Common myeloid progenitor, CD34-positive (primary cell): Measurements from ENCODE around the gene DNLZ.
A peak's percentile ranks its signal among the peaks of the same experiment; 100 is the strongest.

Source experiments
- CTCF ChIA-PET: fragments of 350-600 bp; sonication (Branson Sonifier 250); formaldehyde crosslinking; loops from one replicate; lab custom pipeline; 2021; ENCODE audit warnings: antibody characterized with exemption; lab: Charles Lee
- POLR2A ChIA-PET: fragments of 350-600 bp; sonication (Branson Sonifier 250); formaldehyde crosslinking; loops from one replicate; lab custom pipeline; 2021; ENCODE audit warnings: antibody characterized with exemption; lab: Charles Lee
- DNase-seq, 3 donors: peaks; one replicate each; pipeline versions ENCODE4 v3.0.0 to v3.0.0-alpha.2; 2013
- H3K27ac ChIP-seq, 2 experiments: 1 replicate in 1 of 2; 2 replicates in 1 of 2; pipeline ENCODE4 v1.7.0; 2013; ENCODE audit warnings: inconsistent platforms in 2 of 2, low read length in 2 of 2, mild to moderate bottlenecking in 2 of 2, low read depth in 1 of 2, moderate library complexity in 1 of 2; ENCODE audit not compliant: severe bottlenecking in 2 of 2, insufficient read depth in 1 of 2, poor library complexity in 1 of 2
- H3K27me3 ChIP-seq, 5 experiments: replicated peaks in 2 of 5; 1 replicate in 3 of 5; 2 replicates in 2 of 5; pipeline versions ENCODE4 v1.6.1 to v1.7.0; 2013; ENCODE audit warnings: low read length in 4 of 5, mild to moderate bottlenecking in 2 of 5, moderate library complexity in 2 of 5, inconsistent platforms in 1 of 5; ENCODE audit not compliant: insufficient read depth in 5 of 5, control insufficient read depth in 4 of 5
- H3K36me3 ChIP-seq, 4 experiments: 1 replicate in 2 of 4; 2 replicates in 2 of 4; pipeline versions ENCODE4 v1.6.1 to v1.7.0; 2013; ENCODE audit warnings: low read length in 3 of 4, control low read depth in 1 of 4, mild to moderate bottlenecking in 1 of 4; ENCODE audit not compliant: control insufficient read depth in 4 of 4, insufficient read depth in 4 of 4
- H3K4me1 ChIP-seq, 4 experiments: 1 replicate in 3 of 4; 2 replicates in 1 of 4; pipeline versions ENCODE4 v1.6.1 to v1.7.1; 2013; ENCODE audit warnings: low read length in 3 of 4, mild to moderate bottlenecking in 3 of 4, control low read depth in 1 of 4, inconsistent platforms in 1 of 4, moderate library complexity in 1 of 4; ENCODE audit not compliant: control insufficient read depth in 4 of 4, insufficient read depth in 4 of 4; ENCODE audit errors: control extremely low read depth in 1 of 4
- H3K4me3 ChIP-seq, 7 experiments: 1 replicate in 4 of 7; 2 replicates in 3 of 7; pipeline versions ENCODE4 v1.5.1 to v1.7.0; 2013; ENCODE audit warnings: mild to moderate bottlenecking in 7 of 7, low read length in 6 of 7, moderate library complexity in 6 of 7, inconsistent platforms in 2 of 7, low read depth in 2 of 7, control low read depth in 1 of 7; ENCODE audit not compliant: insufficient read depth in 4 of 7, control insufficient read depth in 1 of 7; ENCODE audit errors: extremely low read depth in 1 of 7
- H3K9me3 ChIP-seq, 5 experiments: 1 replicate in 4 of 5; 2 replicates in 1 of 5; pipeline versions ENCODE4 v1.6.1 to v1.7.1; 2013; ENCODE audit warnings: low read length in 4 of 5, mild to moderate bottlenecking in 2 of 5, inconsistent platforms in 1 of 5, low read depth in 1 of 5, moderate library complexity in 1 of 5; ENCODE audit not compliant: control insufficient read depth in 4 of 5, insufficient read depth in 2 of 5; ENCODE audit errors: control extremely low read depth in 1 of 5
- WGBS: methylation state at CpG from one replicate; pipeline ENCODE4 v1.1.5; 2013; ENCODE audit not compliant: insufficient coverage; 5-methylcytosine and 5-hydroxymethylcytosine counted together

DNLZ gene

DNA sequence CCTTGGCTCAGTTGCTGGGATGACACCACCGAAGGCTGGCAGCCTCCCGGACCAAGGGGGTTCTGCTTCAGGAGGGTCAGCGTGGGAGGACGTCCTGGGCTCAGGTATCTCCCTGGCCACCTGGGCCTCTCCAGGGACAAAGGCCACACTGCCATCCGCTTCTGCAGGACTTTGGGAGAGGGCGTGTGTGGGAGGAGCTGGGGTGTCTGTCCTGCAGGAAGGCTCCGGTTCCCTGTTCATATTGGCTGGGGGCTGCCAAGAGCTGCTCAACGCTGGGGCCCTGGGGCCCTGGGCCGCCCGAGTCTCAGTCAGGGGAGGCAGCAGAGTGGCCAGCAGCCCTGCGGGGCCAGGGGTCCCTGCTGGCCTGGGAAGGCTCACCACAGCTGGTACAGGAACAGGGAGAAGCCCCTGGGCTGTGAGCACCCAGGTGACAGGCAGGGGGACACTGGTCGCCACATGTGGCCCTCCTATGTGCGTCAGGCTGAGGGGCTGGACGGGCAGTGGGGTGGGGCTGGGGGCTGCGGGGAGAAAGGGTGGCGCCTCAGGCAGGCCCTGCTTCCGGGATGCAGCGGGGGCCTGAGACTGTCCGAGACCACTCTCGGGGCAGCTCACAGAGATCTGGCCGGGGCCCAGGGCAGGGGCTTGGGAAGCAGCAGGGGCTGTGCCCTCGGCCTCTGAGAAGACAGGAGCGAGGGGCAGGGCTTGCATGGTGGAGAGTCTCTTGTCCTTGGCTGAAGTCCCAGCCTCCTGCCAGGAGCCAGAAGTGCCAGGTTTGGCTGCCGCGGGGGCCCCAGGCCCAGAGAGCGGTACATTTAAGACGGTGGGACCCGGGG, 14.8 kb upstream of the DNLZ start:
- Histone ChIP-seq H3K4me1 (peaks cover 0 to 15% (median 13%) of the 10 kb centered on the region in 4 experiments), H3K9me3 (no peaks in the 10 kb centered on the region), H3K36me3 (peaks cover 8 to 76% (median 31%) of the 10 kb centered on the region in 4 experiments), H3K27me3 (no peaks in the 10 kb centered on the region), H3K27ac (no peak overlapping the region), H3K4me3 (no peak overlapping the region)
- DNase-seq = no peak
- ChIA-PET CTCF (interaction anchor here (0.9 kb wide), 1 partner anchor 12 kb away, joined by 3 read pairs; no protein-coding TSS in a partner anchor), POLR2A (no interaction called here)
- 93% methylated on average over 23 of the region's 28 CpGs for WGBS

DNA sequence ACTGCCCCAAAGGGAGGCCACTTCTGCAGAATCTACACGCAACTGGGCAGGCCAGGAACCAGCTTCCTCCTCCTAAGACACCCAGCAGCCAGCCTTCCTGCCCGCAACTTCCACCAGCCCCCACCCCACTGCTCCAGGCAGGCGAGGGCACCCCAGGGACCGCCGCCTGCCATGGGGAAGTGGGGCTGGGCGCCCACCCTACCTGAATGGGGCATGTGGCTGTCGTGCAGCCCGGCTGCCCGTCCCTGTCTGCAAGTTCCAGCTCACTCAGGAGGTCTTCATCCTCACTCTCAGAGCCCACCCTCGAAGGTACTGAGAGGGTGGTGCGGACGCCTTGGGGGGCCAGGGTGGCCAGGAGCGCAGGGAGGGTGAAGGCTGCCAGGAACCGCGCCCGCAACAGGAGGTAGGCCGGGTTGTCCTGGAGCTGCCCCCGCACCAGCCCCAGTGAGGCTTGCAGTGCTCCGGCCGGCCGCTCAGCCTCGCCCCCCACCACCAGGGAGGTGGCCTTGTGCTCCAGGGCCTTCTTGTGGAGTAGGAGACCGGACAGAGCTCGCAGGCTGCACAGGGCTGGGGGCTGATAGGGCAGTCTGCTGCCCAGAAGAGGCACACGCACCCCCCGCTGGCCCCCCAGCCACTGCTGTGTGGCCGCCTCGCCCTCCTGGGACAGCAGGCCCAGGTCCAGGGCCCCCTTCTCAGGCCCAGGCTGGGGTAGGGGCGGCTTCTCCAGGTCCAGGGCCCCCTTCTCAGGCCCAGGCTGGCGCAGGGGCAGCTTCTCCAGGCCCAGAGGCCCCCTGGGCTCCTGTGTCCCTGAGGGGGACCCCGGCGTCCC, 14.0 kb upstream of the DNLZ start:
- POLR2A ChIA-PET = no interaction called here
- H3K27me3 ChIP-seq = no peaks in the 10 kb centered on the region
- H3K27ac ChIP-seq = no peak overlapping the region
- WGBS = 95% methylated on average over 20 of the region's 32 CpGs
- CTCF ChIA-PET = interaction anchor here (1.4 kb wide), 1 partner anchor 65 kb away, joined by 3 read pairs; no protein-coding TSS in a partner anchor
- no peaks in the 10 kb centered on the region for H3K9me3 ChIP-seq
- no peak overlapping the region for H3K4me3 ChIP-seq
- H3K4me1 ChIP-seq = peaks cover 2 to 23% (median 21%) of the 10 kb centered on the region in 4 experiments
- DNase-seq = no peak
- H3K36me3 ChIP-seq = peaks cover 3 to 67% (median 26%) of the 10 kb centered on the region in 4 experiments

DNA sequence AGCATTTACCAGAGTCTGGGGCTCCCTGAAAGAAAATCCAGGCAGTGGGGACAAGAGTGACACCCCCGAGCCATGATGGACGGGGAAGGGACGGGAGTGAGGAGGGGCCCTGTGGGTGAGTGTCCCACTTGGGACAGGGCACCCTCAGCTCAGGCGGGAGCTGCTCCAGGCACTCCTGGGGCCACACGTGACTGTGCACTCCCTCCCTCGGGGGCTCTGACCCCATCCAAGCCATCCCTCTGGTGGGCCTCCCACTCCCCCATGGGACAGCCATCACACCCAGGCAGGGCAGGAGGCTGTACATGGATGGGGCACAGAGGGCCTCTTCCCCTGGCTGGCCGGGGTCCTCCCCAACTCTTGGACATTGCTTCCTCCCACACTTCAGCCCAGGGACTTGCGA, 12.9 kb upstream of the DNLZ start:
- no peaks in the 10 kb centered on the region for H3K27me3 ChIP-seq
- WGBS = 91% methylated on average over 7 of the region's 8 CpGs
- H3K9me3 ChIP-seq = no peaks in the 10 kb centered on the region
- peaks cover 3 to 56% (median 18%) of the 10 kb centered on the region in 4 experiments for H3K36me3 ChIP-seq
- no peak overlapping the region for H3K27ac ChIP-seq
- ChIA-PET CTCF (interaction anchor here (1.4 kb wide), 1 partner anchor 64 kb away, joined by 3 read pairs; no protein-coding TSS in a partner anchor), POLR2A (no interaction called here)
- DNase-seq = no peak
- H3K4me1 ChIP-seq = peaks cover 2 to 32% (median 29%) of the 10 kb centered on the region in 4 experiments
- no peak overlapping the region for H3K4me3 ChIP-seq

GRCh38 chr9:136375096-136375495, 11.6 kb upstream of the DNLZ start:
- Histone ChIP-seq H3K4me1 (peaks cover 2 to 32% (median 29%) of the 10 kb centered on the region in 4 experiments), H3K9me3 (no peaks in the 10 kb centered on the region), H3K4me3 (no peak overlapping the region), H3K27ac (no peak overlapping the region), H3K27me3 (no peaks in the 10 kb centered on the region), H3K36me3 (peaks cover 3 to 53% (median 13%) of the 10 kb centered on the region in 4 experiments)
- ChIA-PET POLR2A (no interaction called here), CTCF (interaction anchor here (0.8 to 2.3 kb wide), 2 partner anchors 9 to 62 kb away, joined by 3 to 10 read pairs; no protein-coding TSS in a partner anchor)
- 91% methylated on average over 11 of the region's 12 CpGs for WGBS
- no peak for DNase-seq

GRCh38 chr9:136374183-136374575, 10.6 kb upstream of the DNLZ start:
- CTCF ChIA-PET = interaction anchor here (2.3 kb wide), 1 partner anchor 8 kb away, joined by 10 read pairs; no protein-coding TSS in a partner anchor
- peaks cover under 1 to 52% (median 15%) of the 10 kb centered on the region in 4 experiments for H3K36me3 ChIP-seq
- H3K4me1 ChIP-seq = peaks cover 2 to 32% (median 29%) of the 10 kb centered on the region in 4 experiments
- H3K4me3 ChIP-seq = no peak overlapping the region
- H3K27ac ChIP-seq = no peak overlapping the region
- no peaks in the 10 kb centered on the region for H3K9me3 ChIP-seq
- H3K27me3 ChIP-seq = no peaks in the 10 kb centered on the region
- DNase-seq = no peak
- 96% methylated on average over 13 of the region's 14 CpGs for WGBS
- POLR2A ChIA-PET = no interaction called here

GRCh38 chr9:136373300-136374182, 10.0 kb upstream of the DNLZ start, which contains the start of gene CARD9:
Gene CARD9 (minus strand): TSS chr9:136373669. CDS start chr9:136372078, 1,591 bp downstream.
- H3K36me3 ChIP-seq = peaks cover 0 to 47% (median 13%) of the 10 kb centered on the region in 4 experiments
- peak within 1 kb of the TSS in 1 of 2 experiments; percentile 54 for H3K27ac ChIP-seq
- POLR2A ChIA-PET = interaction anchor here (1.0 to 1.3 kb wide), 2 partner anchors 10 to 45 kb away, joined by 3 to 5 read pairs; partner anchors contain the start of gene DNLZ
- CTCF ChIA-PET = interaction anchor here (0.9 to 4.6 kb wide), 5 partner anchors 7 to 61 kb away, joined by 3 to 26 read pairs (median 7); partner anchors contain the start of gene DNLZ
- H3K27me3 ChIP-seq = no peaks in the 10 kb centered on the region
- H3K4me1 ChIP-seq = peaks cover 2 to 32% (median 29%) of the 10 kb centered on the region in 4 experiments
- 43% methylated on average over 18 of the region's 27 CpGs for WGBS
- DNase-seq = peak in 1 of 3 donors; percentile 26
- no peaks in the 10 kb centered on the region for H3K9me3 ChIP-seq
- H3K4me3 ChIP-seq = peak within 1 kb of the TSS; percentile 9 to 79 (median 71)
